HG03558 (cell line): ENCODE results near the gene MXI1.
A peak's percentile ranks its signal among the peaks of the same experiment; 100 is the strongest.
"Not testable (repeated sequence)": the region's sequence is repeated elsewhere in the genome, so short reads cannot be mapped to it uniquely, and the experiment has no call there.

Experiments used
- ATAC-seq: cut with Tn5 transposase; IDR thresholded peaks from one replicate; pipeline ENCODE4 v1.9.1; 2021; ENCODE audit warnings: moderate number of reproducible peaks; ENCODE audit not compliant: unreplicated experiment; ENCODE audit errors: extremely low read depth

The MXI1 gene

DNA sequence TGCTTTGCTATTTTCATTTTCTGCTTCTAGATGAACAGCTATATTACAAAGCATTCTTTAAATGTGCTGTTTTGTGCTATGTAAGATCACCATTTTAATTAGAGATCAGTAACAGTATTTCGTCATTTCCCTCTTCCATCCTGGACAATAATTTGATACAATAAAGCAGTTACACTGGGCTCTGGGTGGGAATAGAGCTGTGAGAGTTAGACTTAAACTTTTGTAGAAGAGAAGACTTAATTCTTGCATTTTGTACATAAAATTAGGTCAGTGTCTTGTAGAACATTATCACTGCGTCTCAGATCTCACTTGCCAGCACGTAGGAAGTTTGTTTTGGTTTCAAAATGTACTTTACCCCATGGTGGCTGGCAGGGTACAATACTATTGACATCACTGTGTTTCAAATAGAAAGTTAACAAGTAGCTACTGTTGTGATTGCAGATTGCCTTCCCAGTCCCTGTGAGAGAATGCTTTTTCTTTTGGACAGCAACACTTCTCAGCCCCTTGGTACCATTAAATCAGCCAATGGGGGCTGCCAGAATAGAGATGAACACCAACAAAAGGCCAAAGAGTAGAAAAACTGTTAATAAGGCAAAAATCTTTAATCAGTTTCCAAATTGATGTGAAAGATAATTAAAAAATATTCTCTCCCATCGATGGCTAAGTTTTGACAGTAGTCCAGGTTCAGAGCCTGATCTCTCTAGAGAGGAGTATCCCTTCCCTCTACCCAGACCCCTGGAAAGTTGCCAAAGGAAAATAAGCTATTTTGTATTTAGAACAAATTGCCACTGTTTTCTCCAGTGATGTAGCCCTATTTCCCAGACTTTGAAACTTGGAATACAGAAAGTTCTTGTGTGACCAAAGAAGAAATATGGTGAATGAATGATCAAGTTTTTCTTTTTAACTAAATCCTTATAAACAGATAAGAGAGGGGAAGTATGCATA, 62.2 kb downstream of the MXI1 start:
- no peak for ATAC-seq

DNA sequence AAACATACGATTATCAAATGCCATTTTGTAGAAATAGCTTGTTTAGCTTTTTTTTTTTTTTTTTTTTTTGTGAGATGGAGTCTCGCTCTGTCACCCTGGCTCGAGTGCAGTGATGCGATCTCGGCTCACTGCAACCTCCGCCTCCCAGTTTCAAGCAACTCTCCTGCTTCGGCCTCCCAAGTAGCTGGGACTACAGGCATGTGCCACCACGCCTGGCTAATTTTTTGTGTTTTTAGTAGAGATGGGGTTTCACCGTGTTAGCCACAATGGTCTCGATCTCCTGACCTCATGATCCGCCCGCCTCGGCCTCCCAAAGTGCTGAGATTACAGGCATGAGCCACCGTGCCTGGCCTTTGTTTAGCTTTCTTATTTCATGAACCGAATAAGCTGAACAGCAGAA, 65.6 kb downstream of the MXI1 start:
- not testable (repeated sequence) for ATAC-seq

DNA sequence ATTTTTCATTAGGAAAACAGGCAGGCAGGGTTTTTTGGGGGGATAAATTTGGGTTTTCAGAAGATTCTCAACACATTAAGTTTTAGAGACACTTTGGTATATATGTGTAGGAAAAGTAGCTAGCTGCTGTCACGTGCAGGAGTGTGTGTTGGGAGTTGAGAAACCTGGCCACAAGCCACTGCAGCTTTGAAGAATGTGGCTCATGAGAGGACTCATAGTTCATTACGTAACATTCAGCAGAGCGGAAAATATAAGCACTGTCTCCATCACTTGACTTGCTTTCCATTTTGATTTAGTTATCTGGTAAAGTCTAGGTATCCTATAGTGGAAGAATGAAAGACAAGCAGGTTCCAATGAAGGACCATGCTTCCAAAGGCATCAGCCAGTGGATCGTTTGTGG, 66.1 kb downstream of the MXI1 start:
- ATAC-seq, result no peak

DNA sequence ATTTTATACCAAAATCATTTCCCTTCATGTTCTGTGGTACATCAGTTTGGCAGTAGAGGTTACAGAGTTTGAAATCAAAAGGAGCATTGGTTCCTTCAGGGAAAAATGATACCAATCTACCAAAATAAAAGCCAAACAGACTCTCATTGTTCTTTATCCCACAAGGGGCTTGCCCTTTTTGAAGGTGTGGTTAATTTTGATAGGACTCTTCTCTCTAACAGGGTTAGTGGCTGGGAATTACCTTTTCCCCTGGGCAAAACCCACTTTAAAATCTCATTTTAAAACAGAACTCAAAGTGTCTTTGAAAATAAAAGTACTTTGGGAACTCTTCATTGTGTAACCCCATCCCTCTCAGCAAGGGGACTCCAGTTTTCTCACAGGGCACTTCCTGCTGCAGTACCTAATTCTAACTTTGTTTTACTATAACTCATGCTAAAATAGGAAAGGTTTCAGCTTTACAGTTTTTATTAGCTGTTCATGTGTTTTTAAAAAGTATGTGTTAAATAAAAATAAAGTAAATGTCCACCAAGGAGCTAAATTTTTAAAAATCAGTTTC, 66.7 kb downstream of the MXI1 start:
- no peak for ATAC-seq

DNA sequence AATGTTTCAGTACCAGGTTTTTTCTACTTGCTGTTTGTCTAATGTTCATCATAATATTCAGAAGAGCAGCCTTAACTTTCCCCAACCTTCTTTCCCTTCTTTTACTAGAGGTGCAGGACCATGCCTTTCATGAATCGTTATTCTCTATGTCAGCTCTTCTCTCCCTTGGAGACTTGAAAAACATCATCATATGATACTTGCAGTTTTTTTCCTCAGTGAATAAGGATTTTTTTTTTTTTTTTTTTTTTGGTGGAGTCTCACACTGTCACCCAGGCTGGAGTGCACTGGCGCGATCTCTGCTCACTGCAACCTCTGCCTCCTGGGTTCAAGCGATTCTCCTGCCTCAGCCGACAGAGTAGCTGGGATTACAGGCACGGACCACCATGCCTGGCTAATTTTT, 67.2 kb downstream of the MXI1 start:
- no peak for ATAC-seq

DNA sequence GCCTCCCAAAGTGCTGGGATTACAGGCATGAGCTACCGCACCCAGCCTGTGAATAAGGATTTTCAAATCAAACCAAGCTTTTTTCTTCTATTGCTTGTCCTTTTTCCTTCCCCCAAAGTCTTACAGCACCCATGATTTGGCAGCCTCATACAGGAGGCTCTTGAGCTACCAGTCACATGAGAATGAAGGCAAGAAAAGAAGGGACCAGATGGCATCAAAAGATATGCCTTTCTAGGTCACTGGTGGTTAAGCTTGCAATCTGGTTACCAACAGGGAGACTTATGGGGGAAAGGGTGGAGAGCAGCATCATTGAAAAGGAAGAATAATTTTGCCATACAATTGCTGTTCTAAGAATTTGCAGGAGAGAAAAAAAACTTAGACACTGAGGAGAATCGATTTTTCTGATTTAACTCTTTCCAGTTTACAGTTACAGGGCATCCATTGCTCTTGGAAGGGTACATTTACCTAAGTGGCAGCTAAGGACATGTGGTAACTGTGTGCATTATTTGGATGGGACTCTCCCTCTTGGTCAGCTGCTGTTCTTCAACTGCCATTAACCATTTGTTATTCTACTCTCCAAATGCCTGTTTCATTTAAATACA, 67.8 kb downstream of the MXI1 start:
- ATAC-seq, result no peak

DNA sequence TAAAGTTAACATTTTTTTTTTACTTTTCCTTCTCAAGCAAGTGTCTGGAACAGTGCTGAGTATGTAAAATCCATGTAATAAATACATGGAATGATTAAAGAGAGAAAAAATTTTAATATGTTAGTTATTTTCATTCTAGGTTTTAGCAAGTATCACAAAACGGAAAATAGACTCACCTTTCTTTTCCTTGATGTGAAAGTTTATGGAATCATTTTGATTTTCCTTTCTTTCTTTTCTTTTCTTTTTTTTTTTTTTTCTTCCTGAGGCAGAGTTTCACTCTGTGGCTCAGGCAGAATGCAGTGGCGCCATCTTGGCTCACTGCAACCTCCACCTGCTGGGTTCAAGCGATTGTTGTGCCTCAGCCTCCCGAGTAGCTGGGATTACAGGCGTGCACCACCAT, 69.2 kb downstream of the MXI1 start:
- ATAC-seq, result no peak

DNA sequence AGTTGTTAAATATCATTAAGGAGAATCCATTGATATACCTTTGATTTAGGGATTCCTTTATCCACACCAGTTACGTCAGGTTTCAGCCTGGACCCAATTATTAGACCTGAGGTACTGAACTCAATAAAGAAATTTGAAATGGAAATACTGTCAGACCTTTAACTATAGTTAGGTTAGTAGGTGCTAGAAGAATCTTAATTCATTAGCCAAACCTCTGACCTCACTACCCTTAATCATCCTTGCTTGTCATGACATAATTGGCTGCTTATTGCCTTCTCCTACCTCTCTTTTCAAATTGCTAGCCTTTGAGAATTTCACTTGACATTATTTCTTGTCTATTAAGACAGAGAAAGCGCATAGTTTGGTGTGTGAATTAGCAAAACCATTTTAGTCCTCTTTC, 70.2 kb downstream of the MXI1 start:
- ATAC-seq, result no peak

DNA sequence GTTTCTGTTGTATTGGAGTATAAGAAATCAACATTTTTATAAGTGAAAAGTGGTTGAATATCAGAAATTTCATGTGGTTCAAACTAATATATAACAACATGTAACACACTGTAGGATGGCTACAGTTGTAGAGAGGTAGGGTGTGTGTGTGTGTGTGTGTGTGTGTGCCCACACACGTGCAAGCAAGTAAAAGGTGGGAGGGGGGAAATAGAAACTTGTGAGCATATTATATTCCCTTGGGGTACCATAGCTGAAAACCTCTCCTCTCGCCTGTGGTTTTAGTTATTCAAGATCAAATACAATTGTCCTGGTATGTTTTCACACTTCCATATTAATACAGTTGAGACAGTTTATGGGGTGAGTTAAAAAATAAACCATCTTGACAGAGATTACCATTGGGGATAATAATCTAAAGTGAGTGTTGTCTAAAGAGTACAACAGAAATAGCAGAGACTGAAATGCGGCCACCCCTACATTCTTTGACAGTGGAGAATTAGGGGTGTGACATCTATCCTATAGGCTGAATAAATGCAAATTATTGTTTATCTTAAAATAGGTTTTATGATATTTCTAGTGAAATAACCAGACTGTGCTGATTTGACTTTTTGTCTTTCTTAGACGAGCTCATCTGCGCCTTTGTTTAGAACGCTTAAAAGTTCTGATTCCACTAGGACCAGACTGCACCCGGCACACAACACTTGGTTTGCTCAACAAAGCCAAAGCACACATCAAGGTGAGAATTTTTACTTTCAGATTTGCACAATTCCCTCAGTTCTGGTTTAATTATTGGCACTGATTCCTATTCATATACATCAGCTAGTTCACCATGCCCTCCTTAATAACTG, 71.4 kb downstream of the MXI1 start:
- no peak for ATAC-seq

DNA sequence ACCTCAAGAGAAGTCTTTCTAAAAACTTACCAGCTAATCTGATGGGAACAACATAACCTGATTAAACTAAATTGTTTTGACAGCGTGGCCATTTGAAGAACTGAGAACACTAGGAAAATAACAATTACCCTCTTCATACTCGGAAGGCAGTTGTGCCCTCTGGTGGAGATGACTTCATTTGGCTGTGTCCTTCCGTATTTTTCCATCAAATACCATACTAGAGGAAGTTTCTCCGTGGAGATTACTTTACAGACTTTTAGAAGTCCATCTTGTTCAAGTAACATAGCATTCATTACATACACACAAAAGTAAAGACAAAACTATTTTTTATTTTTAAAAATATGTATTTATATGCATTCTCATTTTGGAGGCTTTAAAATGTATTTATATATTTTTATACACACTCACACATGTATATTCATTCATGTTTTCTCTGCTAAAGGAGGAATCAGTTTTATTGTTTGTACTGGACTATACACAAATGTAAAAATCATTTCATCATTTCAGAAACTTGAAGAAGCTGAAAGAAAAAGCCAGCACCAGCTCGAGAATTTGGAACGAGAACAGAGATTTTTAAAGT, 72.1 kb downstream of the MXI1 start:
- no peak for ATAC-seq

DNA sequence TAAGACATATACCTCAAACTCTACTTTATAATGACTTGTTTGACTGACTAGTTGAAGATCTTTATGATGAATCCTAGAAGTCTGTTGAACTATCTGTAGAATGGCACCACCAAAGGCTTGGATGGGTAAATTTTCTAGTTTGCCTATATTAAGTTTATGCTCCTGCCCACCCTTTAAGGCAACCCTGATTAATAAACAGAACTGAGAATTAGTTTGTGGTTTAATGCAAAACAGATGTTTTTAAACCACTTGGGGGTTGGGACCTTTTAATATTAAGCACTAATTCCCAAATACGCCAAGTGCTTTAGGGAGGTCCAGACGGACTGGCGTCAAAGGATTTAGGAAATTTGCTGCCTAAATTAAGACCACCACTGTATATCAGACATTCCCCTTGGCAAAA, 76.9 kb downstream of the MXI1 start:
- no peak for ATAC-seq

DNA sequence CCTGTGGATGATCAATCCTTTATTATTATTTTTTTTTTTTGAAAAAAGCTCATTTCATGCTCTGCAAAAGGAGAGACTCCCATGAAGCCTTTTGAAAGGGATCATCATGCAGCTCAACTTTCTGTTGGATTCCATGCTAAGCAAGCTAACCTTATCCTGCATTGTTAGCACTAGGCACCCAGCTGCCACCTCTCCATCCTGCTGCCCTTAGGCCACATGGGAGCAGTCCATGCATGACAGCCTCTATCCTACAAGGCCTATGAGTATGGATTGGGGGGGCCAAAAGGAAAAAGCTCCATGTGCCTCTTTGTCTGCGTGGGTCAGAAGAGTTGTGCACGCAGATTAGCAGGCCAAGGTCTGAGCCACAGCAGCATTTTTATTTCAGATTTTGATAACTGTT, 78.1 kb downstream of the MXI1 start:
- no peak for ATAC-seq

DNA sequence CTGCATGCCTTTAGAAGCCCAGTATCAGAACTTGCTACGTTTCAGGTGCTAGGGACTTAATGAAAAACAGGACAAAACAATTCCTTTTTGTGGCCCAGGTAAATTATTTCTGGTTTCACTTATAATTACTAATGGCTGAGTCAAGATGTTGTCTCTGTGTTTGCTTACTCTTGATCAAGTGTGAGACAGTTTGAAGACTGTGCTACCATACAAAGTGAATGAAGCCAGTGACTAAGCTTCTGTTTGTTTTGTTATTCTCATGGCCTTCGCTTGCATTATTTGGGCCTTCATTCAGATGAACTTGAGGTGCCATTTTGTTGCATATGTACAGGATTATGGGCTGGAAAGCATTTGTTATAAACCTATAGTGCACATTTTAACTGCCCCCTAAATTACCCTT, 79.4 kb downstream of the MXI1 start:
- ATAC-seq, result no peak

DNA sequence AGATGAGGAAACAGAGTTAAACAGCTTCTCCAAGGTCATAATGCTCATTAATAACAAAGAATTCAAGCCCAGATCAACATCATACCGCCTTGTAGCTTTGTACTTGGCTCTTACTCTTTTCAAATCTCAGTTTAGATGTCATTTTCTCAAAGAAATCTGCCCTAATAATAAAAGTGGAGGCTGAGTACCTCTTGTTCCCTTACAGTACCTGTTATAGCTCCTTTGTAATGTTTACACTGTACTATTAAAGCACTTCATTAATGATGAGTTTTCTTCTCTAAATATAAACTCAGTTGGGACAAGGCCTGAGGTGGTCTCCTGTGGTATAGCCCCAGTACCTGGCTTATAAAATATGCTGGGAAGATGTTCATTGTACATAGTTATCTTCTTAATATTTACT, 89.6 kb downstream of the MXI1 start:
- no peak for ATAC-seq

DNA sequence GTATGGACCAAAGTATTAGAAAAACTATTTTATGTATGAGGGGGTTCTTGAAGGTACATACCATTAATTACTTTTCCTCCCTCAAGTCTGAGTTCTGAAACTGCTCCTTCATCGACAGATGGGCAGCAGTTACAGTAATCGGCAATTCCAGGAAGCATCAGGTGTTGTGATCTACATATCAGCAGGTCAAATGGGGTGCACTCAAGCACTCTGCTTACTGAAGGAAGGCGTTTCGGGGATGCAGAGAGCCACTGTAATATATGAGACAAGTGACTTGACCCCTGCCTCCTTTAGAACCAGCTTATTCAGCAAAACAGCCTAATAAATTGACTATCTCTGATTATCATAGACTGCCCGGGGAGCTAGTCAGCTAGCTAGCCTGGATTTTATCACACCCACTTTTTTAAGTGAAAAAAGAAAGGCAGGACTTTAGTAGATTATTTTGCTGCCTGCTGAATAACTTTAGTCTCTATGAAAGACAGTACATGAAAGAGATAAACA, 93.1 kb downstream of the MXI1 start:
- ATAC-seq, result no peak

DNA sequence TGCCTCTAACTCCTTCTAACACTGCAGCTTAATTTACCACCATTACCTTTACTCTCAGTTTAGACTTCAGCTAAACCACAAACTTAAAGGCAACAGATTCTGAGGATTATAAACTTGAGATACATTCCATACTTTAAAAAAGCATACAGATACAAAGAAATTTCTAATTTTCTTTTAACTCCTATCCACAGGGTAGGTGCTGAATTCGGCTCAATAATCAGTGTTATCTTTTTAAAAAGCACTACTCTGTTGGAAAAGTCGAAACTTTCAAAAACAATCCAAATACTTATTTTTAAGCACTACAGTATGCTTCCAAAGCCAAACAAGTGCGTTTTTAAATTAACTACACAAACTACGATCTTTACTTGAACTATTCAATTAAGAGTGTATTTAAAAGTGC, 96.3 kb downstream of the MXI1 start:
- ATAC-seq, result no peak

DNA sequence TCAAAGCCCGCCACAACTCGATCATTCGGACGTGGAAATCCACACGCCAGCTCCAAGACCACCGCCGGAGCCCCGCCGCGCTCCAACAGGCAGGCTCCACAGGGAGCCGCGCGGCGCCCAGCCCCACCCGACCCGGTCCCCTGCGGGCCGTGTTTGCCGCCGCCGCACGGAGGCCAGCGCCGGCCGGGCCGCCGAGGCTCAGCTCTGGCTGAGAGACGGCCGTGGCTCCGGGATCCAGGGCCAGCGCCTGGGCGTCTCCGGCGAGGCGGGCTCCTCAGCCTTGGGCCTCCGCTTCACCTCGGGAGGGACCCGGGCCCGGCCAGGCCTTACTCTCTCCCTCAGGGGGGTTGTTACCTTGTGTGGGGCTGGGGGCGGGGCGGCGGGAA, 97.0 kb downstream of the MXI1 start:
- ATAC-seq, result peak; percentile 15

DNA sequence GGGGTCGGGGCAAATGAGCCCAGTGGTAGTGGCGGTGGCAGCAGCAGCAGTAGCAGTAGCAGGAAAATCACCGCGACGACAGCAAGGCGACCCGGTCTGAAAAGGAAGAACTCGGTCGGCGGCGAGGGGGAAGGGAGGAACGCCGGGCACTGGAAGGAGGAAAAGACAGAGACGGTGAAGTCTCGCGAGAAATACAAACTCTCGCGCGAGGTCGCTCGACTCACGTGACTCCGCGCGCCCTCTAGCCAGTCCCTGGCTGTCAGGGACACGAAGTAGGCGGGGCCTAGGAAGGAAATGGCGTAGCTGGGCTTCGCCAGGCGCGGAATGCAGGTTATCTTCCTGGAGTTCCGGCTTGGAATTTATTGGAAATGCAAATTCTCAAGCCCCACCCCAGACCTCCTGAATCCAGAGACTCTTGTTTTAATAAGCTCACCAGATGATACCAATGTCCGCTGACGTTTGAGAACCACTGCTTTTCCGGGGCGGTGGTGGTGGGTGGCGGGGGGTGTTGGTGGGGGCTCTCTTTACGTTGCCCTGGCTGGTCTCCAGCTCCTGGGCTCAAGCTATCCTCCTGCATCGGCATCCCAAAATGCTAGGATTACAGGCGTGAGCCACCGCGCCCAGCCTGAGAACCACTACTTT, 97.5 kb downstream of the MXI1 start, which contains the start of gene SMNDC1:
TSS of gene SMNDC1 (minus strand) at position 141 of the 642 bp plus-strand sequence. CDS start 1,333 bp downstream, outside the sequence.
- ATAC-seq, result peak; percentile 83

DNA sequence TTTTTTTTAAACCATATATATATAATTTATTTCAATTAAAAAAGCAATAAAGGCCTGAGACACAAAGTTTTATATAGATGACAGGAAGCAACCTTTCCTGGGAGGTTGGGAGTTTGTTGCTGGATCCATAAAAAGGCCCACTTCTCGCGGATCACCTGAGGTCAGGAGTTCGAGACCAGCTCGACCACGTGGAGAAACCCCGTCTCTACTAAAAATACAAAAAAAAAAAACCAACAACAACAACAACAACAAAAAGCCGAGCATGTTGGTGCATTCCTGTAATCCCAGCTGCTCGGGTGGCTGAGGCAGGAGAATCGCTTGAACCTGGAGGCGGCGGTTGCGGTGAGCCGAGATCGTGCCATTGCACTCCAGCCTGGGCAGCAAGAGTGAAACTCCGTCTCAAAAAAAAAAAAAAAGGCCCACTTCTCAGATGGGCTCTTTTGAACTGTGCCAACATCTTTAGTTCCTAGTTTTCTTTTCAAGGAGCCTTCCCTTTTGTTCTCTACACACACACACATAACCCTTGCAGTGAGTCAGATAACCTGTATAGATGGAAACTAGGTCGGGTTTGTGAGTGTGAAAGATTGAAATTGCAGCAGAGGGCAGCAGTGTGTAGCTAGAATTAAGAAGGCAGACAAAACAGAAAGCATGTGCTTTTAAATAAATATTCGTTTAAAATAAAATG, 98.5 kb downstream of the MXI1 start:
- ATAC-seq, result no peak
